Left ventricle myocardium inferior (tissue), 1 donor: ENCODE results near the gene OGFOD3. TPM values are rescaled to one million over a fixed set of nuclear protein-coding genes. Genes with fewer than 3 reads are reported as not detected.

ENCODE experiments used
- DNase-seq: peaks from one replicate; pipeline ENCODE4 v3.0.0-alpha.2; 2020
- H3K27ac ChIP-seq: fragments of 200-600 bp; replicated peaks from 2 replicates; pipeline ENCODE4 v1.8.0; 2021
- H3K27me3 ChIP-seq: fragments of 200-600 bp; 2 replicates; pipeline ENCODE4 v1.8.0; 2021; ENCODE audit warnings: low read depth
- H3K36me3 ChIP-seq: fragments of 200-600 bp; 2 replicates; pipeline ENCODE4 v1.8.0; 2021
- H3K4me1 ChIP-seq: fragments of 200-600 bp; 2 replicates; pipeline ENCODE4 v1.8.0; 2021
- H3K4me3 ChIP-seq: fragments of 200-600 bp; 2 replicates; pipeline ENCODE4 v1.8.0; 2021; ENCODE audit warnings: mild to moderate bottlenecking, moderate library complexity
- H3K9me3 ChIP-seq: fragments of 200-600 bp; replicated peaks from 2 replicates; pipeline ENCODE4 v1.8.0; 2021
- CTCF ChIP-seq: fragments of 200-600 bp; IDR thresholded peaks from 2 replicates; pipeline ENCODE4 v1.8.0; 2021; ENCODE audit warnings: antibody characterized with exemption, mild to moderate bottlenecking, borderline replicate concordance
- intact Hi-C: fragments of 100-400 bp; cut with micrococcal nuclease; formaldehyde crosslinking; loops from one replicate; pipeline ENCODE4 v1.11.0; 2022
- total RNA-seq: library from RNA; stranded (reverse); fragmentation: NEBNext Ultra II Directional; extraction: Animal tissue kit (Norgen Biotek cat#: 25700); gene quantifications from one replicate; pipeline ENCODE4 v1.2.1, GENCODE V29; 2021
- donor health status: DM: no; HTN: yes; CAD: no; lungs with severe emphysema.

OGFOD3 gene
- total RNA-seq, 1 donor from 2014 or later = 28.0 TPM

- no peak for DNase-seq
- peaks cover 38% of the 10 kb centered on the region for H3K4me1 ChIP-seq
- no peak overlapping the region for H3K27ac ChIP-seq
- intact Hi-C loops = no loop called here
- peaks cover 10% of the 10 kb centered on the region for H3K36me3 ChIP-seq
- peaks cover 40% of the 10 kb centered on the region for H3K27me3 ChIP-seq
- TF ChIP-seq CTCF = no peak
- H3K4me3 ChIP-seq = peak overlapping the region; percentile 23
- H3K9me3 ChIP-seq = no peaks in the 10 kb centered on the region
These were observed 31.3 kb downstream of the OGFOD3 start for GRCh38 chr17:82386881-82387704.

- Histone ChIP-seq H3K4me1 (peaks cover 38% of the 10 kb centered on the region), H3K4me3 (peak overlapping the region; percentile 23), H3K27me3 (peaks cover 41% of the 10 kb centered on the region), H3K9me3 (no peaks in the 10 kb centered on the region), H3K36me3 (peaks cover 2% of the 10 kb centered on the region), H3K27ac (no peak overlapping the region)
- DNase-seq = peak; percentile 53
- intact Hi-C loops = no loop called here
- TF ChIP-seq CTCF = no peak
These were observed 32.0 kb downstream of the OGFOD3 start for GRCh38 chr17:82386255-82386831.

GRCh38 chr17:82385559-82386254 lies 32.7 kb downstream of the OGFOD3 start:
- no peaks in the 10 kb centered on the region for H3K9me3 ChIP-seq
- H3K4me3 ChIP-seq = no peak overlapping the region
- intact Hi-C loops = no loop called here
- no peaks in the 10 kb centered on the region for H3K36me3 ChIP-seq
- peak; percentile 33 for DNase-seq
- peaks cover 47% of the 10 kb centered on the region for H3K27me3 ChIP-seq
- no peak for TF ChIP-seq CTCF
- H3K27ac ChIP-seq = peak overlapping the region; percentile 77
- peaks cover 38% of the 10 kb centered on the region for H3K4me1 ChIP-seq

GRCh38 chr17:82384730-82385481 lies 33.5 kb downstream of the OGFOD3 start:
- Histone ChIP-seq H3K36me3 (no peaks in the 10 kb centered on the region), H3K27ac (peak overlapping the region; percentile 77), H3K4me1 (peaks cover 41% of the 10 kb centered on the region), H3K9me3 (no peaks in the 10 kb centered on the region), H3K27me3 (peaks cover 54% of the 10 kb centered on the region), H3K4me3 (no peak overlapping the region)
- peak; percentile 79 for DNase-seq
- intact Hi-C loops = no loop called here
- TF ChIP-seq CTCF = no peak
